ENCODE measurements around the gene SSB. TPM values are rescaled to one million over a fixed set of nuclear protein-coding genes. Genes with fewer than 3 reads are reported as not detected.
A peak's percentile ranks its signal among the peaks of the same experiment; 100 is the strongest.

Gene SSB
- total and polyA plus RNA-seq, 2 of the 4 experiments (the other 2 are of a cell fraction) = 41.2 to 75.5 TPM

DNA sequence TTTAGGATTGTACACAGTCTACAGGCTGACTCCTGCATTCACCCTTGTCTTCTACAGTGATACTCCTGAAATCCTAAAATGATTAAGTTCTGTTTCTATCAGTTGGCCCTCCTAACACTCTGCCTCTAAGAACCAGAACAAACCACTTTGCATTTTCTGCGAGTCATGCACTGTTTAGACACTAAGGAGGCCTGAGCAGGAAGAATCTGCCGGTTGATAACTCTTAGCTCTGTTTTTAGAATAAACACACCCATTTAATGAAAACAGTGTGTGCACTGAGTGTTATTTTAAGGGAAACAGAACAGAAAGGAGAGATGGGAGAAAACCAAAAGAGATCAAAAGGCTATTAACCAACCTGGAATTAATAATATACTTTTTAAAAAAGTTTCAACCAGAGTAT, 22.9 kb upstream of the SSB start:
- no peak overlapping the region for H3K4me3 ChIP-seq (ENCODE audit: insufficient read depth, low read depth, low read length)
- peak overlapping the region; percentile 44; the same call in 1 of the 2 replicates for H3K23ac ChIP-seq (ENCODE audit: low read depth, low read length)
- no peak overlapping the region for H4K91ac ChIP-seq (ENCODE audit: insufficient read depth, low read depth, low read length)
- no TSS peak for BruUV-seq (replicated peaks)
- no peak overlapping the region; the same call in 2 of the 3 replicates for H2BK15ac ChIP-seq (ENCODE audit: low read depth, low read length)
- CTCF ChIA-PET = interaction anchor here (0.6 to 1.7 kb wide), 3 partner anchors 15 to 146 kb away, joined by 3 to 7 read pairs (median 6); no protein-coding TSS in a partner anchor
- peak overlapping the region; percentile 89 for H2BK5ac ChIP-seq (ENCODE audit: low read depth, low read length, poor library complexity, severe bottlenecking)
- H3K4ac ChIP-seq (ENCODE audit: low read depth, low read length) = no peak overlapping the region
- H3K56ac ChIP-seq (ENCODE audit: extremely low read depth, insufficient read depth, low read length) = no peak overlapping the region
- ATAC-seq (ENCODE audit: low read depth) = peak; percentile 92
- H4K5ac ChIP-seq (ENCODE audit: low read depth, low read length) = no peak overlapping the region
- no peaks in the 10 kb centered on the region for H3K9me1 ChIP-seq (ENCODE audit: insufficient read depth, low read length)
- H2AK9ac ChIP-seq (replicated peaks; ENCODE audit: low read depth, low read length, poor library complexity) = no peak overlapping the region
- no peak overlapping the region for H2AK5ac ChIP-seq (ENCODE audit: low read depth, low read length)
- peak overlapping the region; percentile 68; the same call in 1 of the 2 replicates for H3K27ac ChIP-seq (ENCODE audit: insufficient read depth, low read length)
- DNase-seq = peak; percentile 70
- no peaks in the 10 kb centered on the region for H3K9me3 ChIP-seq (ENCODE audit: control insufficient read depth, insufficient read depth, low read length)
- peaks cover 5% of the 10 kb centered on the region; the same call in 1 of the 2 replicates for H3K4me1 ChIP-seq (ENCODE audit: control insufficient read depth, insufficient read depth, low read length)
- H2BK120ac ChIP-seq (ENCODE audit: low read depth, low read length) = peak overlapping the region; percentile 56; the same call in 1 of the 2 replicates
- peak overlapping the region; percentile 49; the same call in 1 of the 2 replicates for H3K9ac ChIP-seq (ENCODE audit: low read depth, low read length)
- no peak overlapping the region for H3K14ac ChIP-seq (replicated peaks; ENCODE audit: low read depth, low read length)
- no peaks in the 10 kb centered on the region for H3K36me3 ChIP-seq (ENCODE audit: control insufficient read depth, insufficient read depth, low read length)
- H4K8ac ChIP-seq (ENCODE audit: low read depth in 2 of 2, low read length in 2 of 2) = peak overlapping the region in 1 of 2 experiments; percentile 18; a peak in 1 of 4 replicates
- intact Hi-C loops (cut with micrococcal nuclease) = no loop called here
- no peaks in the 10 kb centered on the region for H3K27me3 ChIP-seq (ENCODE audit: control insufficient read depth, insufficient read depth, low read length)
- WGBS, 2 experiments (ENCODE audit: extremely low coverage in 2 of 2, insufficient read length in 1 of 2) = no CpG with 5 or more reads among the region's 2 CpGs
- no peaks in the 10 kb centered on the region for H3K79me1 ChIP-seq (ENCODE audit: low read depth in 1 of 2, low read length in 2 of 2)
- TF ChIP-seq RCOR1 (IDR thresholded peaks at IDR 0.05; ENCODE audit: insufficient replicate concordance, low read length) (no peak), NFE2L2 (IDR thresholded peaks at IDR 0.05; ENCODE audit: low read depth, low read length) (0 out of 2 replicates have a peak, but pooled peaks have one; percentile 3)
- POLR2A ChIA-PET (ENCODE audit: unreplicated experiment) = interaction anchor here (0.6 kb wide), 2 partner anchors 48 to 59 kb away, joined by 3 to 4 read pairs; no protein-coding TSS in a partner anchor
- in situ Hi-C loops (cut with MboI; ENCODE audit: low sequenced_read_pairs) = no loop called here
- H2AFZ ChIP-seq (replicated peaks; ENCODE audit: low read length, poor library complexity) = no peak overlapping the region
- H2BK20ac ChIP-seq (ENCODE audit: low read depth, low read length) = no peak overlapping the region
- no peaks in the 10 kb centered on the region for H4K20me1 ChIP-seq (ENCODE audit: insufficient read depth, low read length)
- dilution Hi-C loops (cut with HindIII; ENCODE audit: low sequenced_read_pairs, unreplicated experiment) = no loop called here
- peak overlapping the region; percentile 64; the same call in 1 of the 2 replicates for H3K4me2 ChIP-seq (ENCODE audit: low read depth, low read length)
- peak overlapping the region; percentile 47; the same call in 1 of the 2 replicates for H3K18ac ChIP-seq (ENCODE audit: low read depth, low read length)

Data from IMR-90 (cell line).